Fibroblast of peridontal ligament (primary cell): ENCODE results near the gene GBF1.
A peak's percentile ranks its signal among the peaks of the same experiment; 100 is the strongest.

Experiments
- DNase-seq: peaks from one replicate; pipeline ENCODE4 v3.0.0-alpha.2; 2010; ENCODE audit errors: extremely low read depth

Gene GBF1

GRCh38 chr10:102408131-102408727 lies 162.9 kb downstream of the GBF1 start:
- DNase-seq = no peak

DNA sequence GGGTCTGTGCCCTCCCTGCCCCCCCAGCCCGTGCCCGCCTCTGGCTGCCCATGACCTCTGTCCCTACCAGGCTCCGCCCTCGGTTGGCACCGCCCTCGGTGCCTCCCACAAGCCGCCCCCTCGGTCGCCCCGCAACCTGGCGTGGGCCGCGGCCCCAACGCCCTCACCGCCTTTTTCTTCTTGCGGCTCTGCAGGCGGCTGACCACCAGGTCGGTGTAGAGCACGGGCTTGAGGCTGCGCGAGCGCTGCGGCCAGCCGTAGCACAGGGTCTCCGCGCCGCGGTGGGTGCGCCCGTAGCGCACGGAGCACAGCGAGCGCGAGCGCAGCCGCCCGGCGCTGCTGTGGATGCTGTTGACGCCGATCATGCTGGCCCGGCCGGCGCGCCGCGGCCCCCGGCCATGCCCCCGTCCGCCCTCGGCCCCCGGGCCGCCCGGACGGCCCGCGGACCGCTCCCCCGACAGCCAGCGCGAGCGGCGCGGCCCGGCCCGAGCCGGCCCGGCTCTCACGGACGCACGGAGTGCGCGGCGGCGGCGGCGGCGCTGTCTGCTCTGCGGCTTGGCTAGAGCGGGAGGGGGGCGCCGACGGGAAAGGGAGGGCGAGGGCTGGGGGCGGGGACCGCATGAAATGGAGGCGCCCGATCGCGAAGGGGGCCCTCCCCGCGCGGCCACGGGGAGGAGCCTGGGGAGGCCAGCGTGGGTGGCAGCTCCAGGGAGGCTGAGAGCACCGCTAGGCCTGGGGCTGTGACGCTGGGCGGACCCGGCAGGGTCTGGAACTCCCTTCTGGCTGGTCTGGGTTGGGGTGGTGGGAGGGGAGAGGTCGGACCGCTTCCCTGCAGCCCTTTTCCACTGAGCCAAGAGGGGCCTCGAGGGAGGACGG lies 163.6 kb downstream of the GBF1 start:
- DNase-seq = no peak

GRCh38 chr10:102409604-102410428 lies 164.5 kb downstream of the GBF1 start:
- DNase-seq = no peak

- no peak for DNase-seq
Observed at GRCh38 chr10:102410429-102411073, 165.2 kb downstream of the GBF1 start.

- DNase-seq = no peak
Observed at GRCh38 chr10:102411341-102412255, 166.3 kb downstream of the GBF1 start.

- no peak for DNase-seq
Observed at GRCh38 chr10:102412293-102412692, 167.0 kb downstream of the GBF1 start.

GRCh38 chr10:102413053-102413705 lies 167.8 kb downstream of the GBF1 start:
- DNase-seq = no peak

DNA sequence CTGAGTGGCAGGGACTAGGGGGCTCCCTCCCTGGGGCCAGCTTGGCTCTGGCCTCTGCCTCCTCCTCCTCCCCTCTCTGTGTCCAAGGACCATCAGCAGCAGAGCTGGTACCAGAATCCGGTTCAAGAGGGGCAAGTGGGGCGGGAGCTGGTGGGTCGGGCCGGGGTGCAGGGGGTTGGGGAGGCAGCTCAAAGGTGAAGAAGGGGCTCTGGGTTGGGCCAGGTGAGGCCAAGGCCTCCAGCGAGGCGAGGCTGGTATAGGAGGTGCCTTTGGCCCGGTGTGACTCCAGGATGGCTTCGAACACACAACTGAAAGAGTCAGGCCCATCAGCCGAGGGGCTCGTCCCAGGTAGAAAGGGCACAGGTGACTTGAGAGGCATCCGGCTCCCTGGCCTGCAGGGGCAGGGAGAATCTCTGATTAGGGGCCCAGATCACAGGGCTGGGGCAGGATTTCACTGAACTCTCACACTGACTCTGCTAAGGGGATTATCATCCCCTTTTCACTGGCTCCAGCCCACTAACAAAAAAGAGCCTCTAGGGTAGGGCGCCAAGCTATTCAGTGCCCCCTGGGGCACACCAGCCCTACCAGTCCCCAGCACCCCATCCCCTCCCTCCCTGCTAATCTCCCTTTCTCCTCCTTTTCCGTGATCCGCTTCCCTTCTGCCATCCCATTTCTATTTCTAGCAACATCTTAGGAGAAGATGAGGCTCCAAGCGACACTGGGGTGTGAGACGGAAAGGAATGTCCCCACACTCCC lies 168.7 kb downstream of the GBF1 start:
- DNase-seq = no peak

DNA sequence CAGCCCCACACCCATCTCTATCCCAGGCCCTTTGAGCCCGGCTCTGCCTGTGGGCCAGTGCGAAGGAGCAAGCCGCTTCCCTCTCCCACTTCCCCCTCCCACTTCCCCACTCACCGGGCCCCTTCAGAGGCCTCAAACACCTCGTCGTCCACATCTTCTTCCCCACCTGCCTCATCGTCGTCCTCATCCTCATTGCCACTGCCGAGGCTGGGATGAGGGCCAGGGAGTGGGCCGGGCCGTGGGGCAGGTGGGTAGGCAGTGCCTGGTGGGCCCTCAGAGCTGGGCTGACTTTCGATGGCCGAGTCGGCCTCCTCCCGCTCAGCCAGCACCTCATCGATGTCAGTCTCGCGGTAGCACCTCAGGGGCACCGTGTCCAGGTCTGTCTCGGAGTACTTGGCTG lies 169.4 kb downstream of the GBF1 start:
- DNase-seq = no peak

DNA sequence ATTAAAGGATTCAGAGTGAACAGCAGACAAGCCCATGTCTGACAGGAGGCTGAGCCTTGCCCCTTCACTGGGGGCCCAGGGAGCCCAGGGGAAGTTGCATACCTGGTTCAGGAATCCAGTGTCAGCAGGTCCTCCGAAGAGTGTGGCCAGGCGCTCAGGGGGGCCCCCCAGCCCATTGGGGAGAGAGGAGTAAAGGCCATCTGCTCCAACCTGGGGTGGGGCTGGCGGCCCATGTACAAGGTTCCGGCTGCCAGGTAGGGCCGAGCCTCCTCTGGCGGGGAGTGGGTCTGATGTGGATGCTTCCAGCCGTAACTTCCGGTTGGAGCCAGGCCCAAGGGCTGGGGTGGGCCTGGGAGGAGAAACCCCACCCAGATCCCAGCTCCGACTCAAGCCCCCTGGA lies 171.0 kb downstream of the GBF1 start:
- DNase-seq = no peak

- DNase-seq = no peak
Observed at GRCh38 chr10:102416695-102417094, 171.4 kb downstream of the GBF1 start.

DNA sequence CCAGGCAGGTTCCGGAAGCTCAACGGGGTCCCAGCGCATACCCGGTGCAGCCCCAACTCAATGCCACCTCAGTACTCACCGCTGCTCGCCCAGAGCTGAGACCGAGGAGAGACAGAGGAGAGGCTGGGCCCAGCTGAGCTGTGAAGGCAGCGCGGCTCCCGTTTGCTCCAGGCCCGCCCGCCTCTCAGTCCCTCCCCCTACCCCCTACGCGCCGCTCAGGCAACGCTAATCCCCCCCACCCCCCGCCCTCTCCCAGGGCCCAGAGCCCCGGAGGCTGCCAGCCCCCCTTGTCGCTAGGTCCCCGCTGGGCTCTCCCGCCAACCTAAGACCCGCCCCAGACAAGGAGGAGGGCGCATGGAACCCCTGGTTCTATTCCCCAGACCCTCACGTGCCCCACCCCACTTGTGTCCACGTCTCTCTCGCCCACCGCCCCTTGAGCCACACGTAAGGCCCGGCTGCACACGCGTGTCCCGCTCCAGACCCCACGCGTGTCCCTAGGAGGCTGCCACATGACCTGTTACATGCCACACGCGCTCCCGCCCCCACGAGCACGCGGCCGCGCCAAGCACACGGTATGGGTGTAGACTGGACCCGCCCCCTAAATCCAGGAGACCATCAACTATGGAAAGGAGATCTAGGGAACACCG lies 173.4 kb downstream of the GBF1 start, which contains the start of gene PSD:
TSS of gene PSD (minus strand) at position 164 of the 647 bp plus-strand sequence. CDS start 1,747 bp downstream, outside the sequence.
- no peak for DNase-seq

- no peak for DNase-seq
Observed at GRCh38 chr10:102419269-102420180, 174.2 kb downstream of the GBF1 start.

DNA sequence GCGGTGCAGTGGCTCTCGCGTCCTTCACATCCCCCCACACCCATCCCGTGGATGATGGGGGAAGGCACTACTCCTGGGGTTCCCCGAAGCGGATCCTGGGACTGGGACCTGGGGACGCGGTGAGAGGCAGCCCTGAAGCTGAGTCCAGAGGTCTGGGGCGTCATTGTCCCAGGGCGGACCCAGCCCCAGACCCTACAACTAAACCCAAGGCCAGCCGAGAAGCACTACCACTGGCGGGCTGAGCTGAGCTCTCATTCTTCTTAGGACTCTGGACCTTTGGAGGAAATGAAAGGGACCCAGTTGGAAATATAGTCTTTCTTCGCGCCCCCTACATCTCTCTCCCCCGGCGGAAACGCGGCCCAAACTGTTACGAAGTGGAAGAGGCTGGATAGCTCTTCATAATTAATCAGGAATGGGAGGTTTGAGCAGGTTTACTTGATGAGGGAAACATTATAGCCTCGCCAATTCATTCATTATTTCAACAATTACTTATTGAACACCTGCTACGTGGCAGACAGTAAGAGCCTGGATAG lies 174.9 kb downstream of the GBF1 start:
- DNase-seq = no peak

DNA sequence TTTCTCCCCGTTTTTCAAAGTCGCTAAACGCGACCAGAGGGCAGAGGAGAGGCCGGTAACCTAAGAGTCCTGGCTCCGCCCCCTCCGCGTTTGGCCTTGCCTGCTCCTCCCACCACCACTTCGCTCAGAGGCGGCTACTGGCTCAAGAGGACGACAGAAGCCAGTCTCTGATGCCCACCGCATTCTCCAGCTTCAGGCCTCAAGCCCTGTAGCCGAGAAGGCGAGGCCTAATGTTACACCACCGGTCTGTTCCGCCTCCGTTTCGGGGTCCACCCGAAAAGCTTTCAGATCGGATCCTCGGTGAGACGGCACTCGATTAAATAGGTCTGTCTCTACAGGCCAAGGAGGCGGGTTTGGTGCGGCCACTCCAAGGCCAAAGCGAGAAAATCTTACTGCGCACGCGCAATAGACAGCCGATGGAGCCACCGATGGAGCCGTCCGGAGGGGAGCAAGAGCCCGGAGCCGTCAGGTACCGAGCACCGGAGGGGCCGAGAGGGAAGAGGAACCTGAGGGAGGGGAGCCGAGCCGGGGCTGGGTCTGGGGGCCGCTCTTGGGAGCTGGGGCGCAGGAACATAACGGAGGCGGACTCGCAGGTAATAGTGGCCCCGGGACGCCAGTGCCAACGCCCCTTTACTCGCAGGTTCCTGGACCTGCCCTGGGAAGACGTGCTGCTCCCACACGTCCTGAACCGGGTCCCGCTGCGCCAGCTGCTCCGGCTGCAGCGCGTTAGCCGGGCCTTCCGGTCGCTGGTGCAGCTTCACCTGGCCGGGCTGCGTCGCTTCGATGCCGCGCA lies 175.6 kb downstream of the GBF1 start, which contains the start of gene FBXL15:
TSS of gene FBXL15 (plus strand) at position 123 of the 793 bp plus-strand sequence. CDS start at position 417, 294 bp downstream.
- peak; percentile 97 for DNase-seq

GRCh38 chr10:102421507-102421756 lies 176.1 kb downstream of the GBF1 start:
- DNase-seq = no peak
